Hepatocyte (in vitro differentiated cells): ENCODE measurements around the gene PGAP3. TPM values are rescaled to one million over a fixed set of nuclear protein-coding genes. Genes with fewer than 3 reads are reported as not detected.
A peak's percentile ranks its signal among the peaks of the same experiment; 100 is the strongest.

Experiments used
- DNase-seq: peaks from one replicate; pipeline ENCODE4 v3.0.0-alpha.2; 2016; ENCODE audit warnings: low spot score
- H2AFZ ChIP-seq: fragments of 200-600 bp; sonication (generic); 2 replicates; pipeline ENCODE4 v1.6.0; 2016; ENCODE audit warnings: antibody characterized with exemption, mild to moderate bottlenecking
- H3K27ac ChIP-seq: fragments of 200-600 bp; sonication (generic); 2 replicates; pipeline ENCODE4 v1.5.1; 2016; ENCODE audit warnings: mild to moderate bottlenecking
- H3K27me3 ChIP-seq: fragments of 200-600 bp; sonication (generic); 2 replicates; pipeline ENCODE4 v1.6.1; 2016
- H3K36me3 ChIP-seq: fragments of 200-600 bp; sonication (generic); replicated peaks from 2 replicates; pipeline ENCODE4 v1.5.1; 2016; ENCODE audit warnings: low read depth; ENCODE audit not compliant: insufficient read depth
- H3K4me1 ChIP-seq: fragments of 200-600 bp; sonication (generic); 2 replicates; pipeline ENCODE4 v1.5.1; 2016; ENCODE audit warnings: mild to moderate bottlenecking, moderate library complexity; ENCODE audit not compliant: insufficient read depth
- H3K4me2 ChIP-seq: fragments of 200-600 bp; sonication (generic); 2 replicates; pipeline ENCODE4 v1.6.0; 2016
- H3K4me3 ChIP-seq: fragments of 200-600 bp; sonication (generic); 2 replicates; pipeline ENCODE4 v1.5.1; 2016; ENCODE audit warnings: mild to moderate bottlenecking
- H3K79me2 ChIP-seq: fragments of 200-600 bp; sonication (generic); 2 replicates; pipeline ENCODE4 v1.6.0; 2017; ENCODE audit warnings: mild to moderate bottlenecking
- H3K9me2 ChIP-seq: fragments of 200-600 bp; sonication (generic); replicated peaks from 2 replicates; pipeline ENCODE4 v1.6.0; 2017; ENCODE audit warnings: mild to moderate bottlenecking; ENCODE audit not compliant: insufficient read depth
- H3K9me3 ChIP-seq: fragments of 200-600 bp; sonication (generic); 2 replicates; pipeline ENCODE4 v1.5.1; 2016; ENCODE audit warnings: low read depth, mild to moderate bottlenecking
- H4K20me1 ChIP-seq: fragments of 200-600 bp; sonication (generic); 2 replicates; pipeline ENCODE4 v1.6.0; 2016; ENCODE audit warnings: mild to moderate bottlenecking; ENCODE audit not compliant: insufficient read depth, poor library complexity, severe bottlenecking
- CTCF ChIP-seq: fragments of 200-600 bp; sonication (generic); IDR thresholded peaks from 2 replicates; pipeline ENCODE4 v1.5.1; 2016; ENCODE audit warnings: antibody characterized with exemption, mild to moderate bottlenecking; ENCODE audit not compliant: poor library complexity
- EZH2 ChIP-seq: fragments of 200-600 bp; sonication (generic); IDR thresholded peaks from 2 replicates; pipeline ENCODE4 v1.6.1; 2016; ENCODE audit warnings: antibody characterized with exemption, mild to moderate bottlenecking, borderline replicate concordance
- EZH2phosphoT487 ChIP-seq: fragments of 200-600 bp; sonication (generic); IDR thresholded peaks from one replicate; pipeline ENCODE4 v1.6.1; 2018; ENCODE audit warnings: antibody characterized with exemption, mild to moderate bottlenecking, low read depth, moderate library complexity; ENCODE audit not compliant: unreplicated experiment, severe bottlenecking
- WGBS: methylation state at CpG from one replicate; pipeline ENCODE4 v1.1.6; 2016; ENCODE audit warnings: low lambda C conversion rate; ENCODE audit errors: missing lambda C conversion rate; 5-methylcytosine and 5-hydroxymethylcytosine counted together
- polyA plus RNA-seq: library from polyadenylated mRNA; unstranded; fragments of >200 nt; fragmentation: Nextera tagmentation; extraction: Ambion mirVana; gene quantifications from 2 replicates; pipeline ENCODE4 v1.2.1, GENCODE V29; 2016
- total RNA-seq: library from RNA; depleted of rRNA; stranded (reverse); fragments of >200 nt; gene quantifications from 2 replicates; pipeline ENCODE4 v1.2.3, GENCODE V29; 2014

Gene PGAP3
- total and polyA plus RNA-seq, 2 experiments from 2014 or later: 33.0 to 35.4 TPM

GRCh38 chr17:39667945-39668924, 19.6 kb downstream of the PGAP3 start, which contains the start of gene PNMT:
PNMT (plus strand) TSS chr17:39668453; CDS start chr17:39668476, 23 bp downstream.
- DNase-seq: peak; percentile 90
- peak within 1 kb of the TSS; percentile 73 for H2AFZ ChIP-seq
- H3K36me3 ChIP-seq: no peaks in the 10 kb centered on the region
- peak within 1 kb of the TSS; percentile 44 for H3K4me3 ChIP-seq
- peak within 1 kb of the TSS; percentile 42 for H3K27ac ChIP-seq
- H3K4me1 ChIP-seq: peaks cover 42% of the 10 kb centered on the region
- TF ChIP-seq CTCF (peak; percentile 70), EZH2 (no peak)
- H3K79me2 ChIP-seq: no peaks in the 10 kb centered on the region
- peak within 1 kb of the TSS; percentile 96 for H3K4me2 ChIP-seq
- H3K9me2 ChIP-seq: no peaks in the 10 kb centered on the region
- WGBS: 3% methylated on average over 29 of the region's 85 CpGs
- H3K27me3 ChIP-seq: peaks cover 5% of the 10 kb centered on the region
- no peaks in the 10 kb centered on the region for H3K9me3 ChIP-seq
- H4K20me1 ChIP-seq: no peaks in the 10 kb centered on the region

GRCh38 chr17:39667262-39667944, 20.5 kb downstream of the PGAP3 start:
- Histone ChIP-seq H3K36me3 (no peaks in the 10 kb centered on the region), H3K4me1 (peaks cover 45% of the 10 kb centered on the region), H4K20me1 (no peaks in the 10 kb centered on the region), H2AFZ (peak overlapping the region; percentile 73), H3K9me2 (no peaks in the 10 kb centered on the region), H3K27ac (peak overlapping the region; percentile 42), H3K4me3 (peak overlapping the region; percentile 44), H3K9me3 (no peaks in the 10 kb centered on the region), H3K4me2 (peak overlapping the region; percentile 96), H3K79me2 (no peaks in the 10 kb centered on the region), H3K27me3 (peaks cover 5% of the 10 kb centered on the region)
- WGBS: 15% methylated on average over 40 of the region's 49 CpGs
- peak; percentile 70 for DNase-seq
- TF ChIP-seq EZH2 (no peak), CTCF (no peak), EZH2phosphoT487 (no peak)

GRCh38 chr17:39666601-39667261, 21.1 kb downstream of the PGAP3 start:
- DNase-seq: no peak
- Histone ChIP-seq H3K9me3 (no peaks in the 10 kb centered on the region), H3K27me3 (peaks cover 5% of the 10 kb centered on the region), H3K36me3 (no peaks in the 10 kb centered on the region), H3K79me2 (no peaks in the 10 kb centered on the region), H3K4me1 (peaks cover 45% of the 10 kb centered on the region), H3K27ac (peak overlapping the region; percentile 42), H3K9me2 (no peaks in the 10 kb centered on the region), H4K20me1 (no peaks in the 10 kb centered on the region), H2AFZ (no peak overlapping the region), H3K4me3 (no peak overlapping the region), H3K4me2 (peak overlapping the region; percentile 96)
- WGBS: 75% methylated on average over 11 of the region's 11 CpGs
- no peak for TF ChIP-seq CTCF
- TF ChIP-seq EZH2: no peak
- no peak for TF ChIP-seq EZH2phosphoT487
